Suppressor macrophage treated with lipopolysaccharide for 4 hours (primary cell): ENCODE measurements around the gene MKRN2.

Experiments used
- DNase-seq: peaks from one replicate; pipeline ENCODE4 v3.0.0-alpha.2; 2020

The MKRN2 gene

DNA sequence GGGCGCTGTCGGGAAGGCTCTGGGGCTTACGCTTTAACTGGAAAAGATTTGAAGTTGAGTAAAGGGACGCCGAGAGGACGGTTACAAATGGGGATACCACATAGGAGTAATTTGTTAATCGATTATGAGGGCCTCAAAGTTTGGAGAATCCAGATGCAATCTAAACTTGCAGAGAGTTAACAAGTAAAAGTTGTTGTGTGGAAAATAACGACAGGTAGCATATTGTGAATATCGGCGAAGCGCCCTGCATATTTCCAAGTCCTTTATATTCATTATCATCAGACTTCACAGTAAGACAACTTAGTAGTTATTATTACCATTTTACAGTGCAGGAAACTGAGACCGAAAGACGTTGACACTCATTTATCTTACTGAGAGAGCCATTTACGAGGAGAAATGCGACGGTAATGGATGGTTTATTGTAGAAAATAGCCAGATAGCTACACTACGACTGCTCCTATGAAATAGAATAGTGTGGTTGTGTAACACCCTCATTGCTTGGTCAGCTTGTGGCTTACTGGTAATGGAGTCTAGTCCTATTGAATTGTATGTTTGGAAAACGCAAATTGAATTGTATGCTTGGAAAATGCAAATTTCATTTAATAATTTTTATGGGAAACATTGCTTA, 700 bp downstream of the MKRN2 start:
- peak; percentile 35 for DNase-seq

DNA sequence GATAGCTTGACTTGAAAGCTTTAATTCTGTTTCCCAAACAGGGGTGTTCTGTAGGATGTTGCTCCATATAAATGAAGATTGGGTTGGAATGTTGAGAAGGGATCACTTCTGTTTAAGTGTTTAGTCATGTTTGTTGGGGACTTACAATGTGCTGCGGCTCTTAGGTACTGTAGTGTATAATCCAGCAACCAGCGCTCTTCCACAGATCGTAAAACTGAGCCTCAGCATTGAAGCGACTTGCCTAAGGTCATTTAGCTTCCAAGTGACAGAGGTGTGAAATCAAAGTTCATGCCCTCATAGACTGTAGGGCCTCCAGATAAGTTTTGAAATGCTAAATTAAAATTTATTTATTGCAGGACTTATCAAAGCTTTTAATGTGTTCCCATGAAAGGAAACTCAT, 1.8 kb downstream of the MKRN2 start:
- DNase-seq, result no peak

DNA sequence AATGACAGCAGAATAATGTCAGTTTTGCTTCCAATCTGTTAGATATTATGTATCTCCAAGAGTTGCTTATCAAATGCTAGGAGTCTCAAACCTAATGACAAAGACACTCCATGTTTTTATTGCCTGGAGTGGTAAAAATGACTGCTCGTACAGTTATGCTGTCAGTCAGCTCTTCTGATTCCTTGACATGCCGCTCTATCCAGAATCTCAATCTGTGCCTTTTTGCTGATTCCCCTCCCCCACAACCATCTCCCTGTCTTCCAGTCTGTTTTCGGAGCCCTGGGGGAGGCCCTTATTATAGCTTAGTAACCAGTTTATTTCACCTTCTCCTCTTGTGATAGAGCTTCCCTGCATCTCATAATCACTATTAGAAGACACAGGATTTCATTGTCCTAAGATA, 2.6 kb downstream of the MKRN2 start:
- DNase-seq, result no peak

DNA sequence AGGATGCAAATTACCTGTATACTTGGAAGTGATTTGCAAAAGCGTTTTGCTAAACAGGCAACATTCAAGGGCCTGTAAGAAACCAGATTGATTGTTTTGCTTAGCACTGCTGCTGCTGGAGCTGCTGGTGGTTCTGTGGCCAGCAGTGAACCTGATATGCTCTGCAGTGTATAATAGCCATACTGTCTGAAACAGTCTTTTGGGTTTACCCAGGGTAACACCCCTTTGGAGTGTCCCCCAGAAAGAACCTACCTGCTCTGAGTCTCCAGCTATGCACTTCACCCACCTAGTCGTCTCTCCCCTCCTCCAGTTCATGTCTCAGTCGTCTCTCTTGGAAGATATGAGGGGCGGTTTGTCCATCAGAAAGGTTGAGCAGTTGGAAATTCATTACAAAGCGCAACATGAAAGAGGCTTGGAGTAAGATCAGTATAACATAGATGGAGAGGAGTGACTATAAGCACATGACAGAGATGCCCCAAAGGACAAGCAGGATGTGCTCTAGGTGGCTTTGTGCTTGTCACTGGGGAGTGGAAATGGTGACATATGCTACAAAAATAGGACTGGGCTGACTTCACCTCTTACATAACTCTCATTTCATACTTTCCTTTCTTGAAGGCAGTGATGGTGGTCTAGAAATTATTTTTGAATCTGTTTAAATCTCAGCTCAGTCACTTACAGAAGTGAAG, 3.8 kb downstream of the MKRN2 start:
- peak; percentile 30 for DNase-seq

DNA sequence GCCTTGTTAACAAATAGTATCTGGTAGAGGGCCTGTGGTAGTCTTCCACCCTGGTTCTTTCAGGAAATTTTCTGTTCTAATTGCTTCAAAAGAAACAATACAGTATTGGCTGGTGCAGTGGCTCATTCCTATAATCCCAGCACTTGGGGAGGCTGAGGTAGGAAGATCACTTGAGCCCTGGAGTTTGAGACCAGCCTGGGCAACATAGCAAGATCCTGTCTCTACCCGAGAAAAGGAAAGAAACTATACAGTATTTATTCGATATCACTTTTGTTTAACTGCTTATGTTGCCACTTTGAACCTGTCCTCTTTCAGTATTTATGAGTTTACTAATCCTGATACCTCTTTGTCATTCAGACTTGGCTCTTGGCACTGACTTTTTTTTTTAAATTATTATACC, 4.5 kb downstream of the MKRN2 start:
- no peak for DNase-seq

DNA sequence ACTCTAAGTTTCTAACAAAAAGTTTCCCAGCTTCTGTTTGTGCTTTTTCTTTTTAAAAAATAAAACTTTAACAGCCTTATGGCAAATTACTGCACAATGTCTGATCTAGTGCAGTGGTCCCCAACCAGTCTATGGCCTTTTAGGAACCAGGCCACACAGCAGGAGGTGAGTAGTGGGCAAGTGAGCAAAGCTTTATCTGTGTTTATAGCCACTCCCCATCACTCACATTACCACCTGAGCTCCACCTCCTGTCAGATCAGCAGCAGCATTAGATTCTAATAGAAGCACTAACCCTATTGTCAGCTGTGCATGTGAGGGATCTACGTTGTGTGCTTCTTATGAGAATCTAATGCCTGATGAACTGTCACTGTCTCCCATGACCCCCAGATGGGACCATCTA, 5.6 kb downstream of the MKRN2 start:
- DNase-seq, result no peak

DNA sequence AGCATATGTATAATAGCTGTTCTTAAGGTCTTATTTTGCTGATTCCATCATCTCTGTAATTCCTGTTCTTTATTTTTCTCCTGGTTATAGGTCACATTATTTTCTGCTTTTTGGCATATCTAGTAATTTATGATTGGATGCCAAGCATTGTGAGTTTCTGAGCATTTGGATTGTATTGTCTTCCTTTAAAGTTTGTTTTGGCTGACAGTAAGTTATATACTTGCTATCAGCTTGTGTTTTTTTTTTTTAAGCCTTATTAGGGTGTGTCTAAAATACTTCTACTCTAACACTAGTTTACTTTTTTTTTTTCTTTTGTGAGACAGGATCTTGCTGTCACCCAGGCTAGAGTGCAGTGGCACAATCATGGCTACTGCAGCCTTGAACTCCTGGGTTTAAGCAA, 10.1 kb downstream of the MKRN2 start:
- no peak for DNase-seq

DNA sequence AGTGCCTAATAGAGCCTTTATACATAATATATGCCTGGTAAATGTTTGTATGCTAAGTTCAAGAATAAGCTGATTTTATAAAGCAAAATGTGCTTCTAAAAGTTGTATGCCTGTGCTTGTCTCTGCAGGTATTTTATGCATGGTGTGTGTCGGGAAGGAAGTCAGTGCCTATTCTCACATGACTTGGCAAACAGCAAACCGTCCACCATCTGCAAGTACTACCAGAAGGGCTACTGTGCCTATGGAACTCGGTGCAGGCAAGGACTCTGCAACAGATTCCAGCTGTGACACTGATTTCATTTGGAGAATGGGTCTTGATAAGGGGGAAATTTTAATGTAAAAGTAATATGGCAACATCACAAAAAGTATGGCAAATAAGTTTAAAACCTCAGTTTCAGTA, 11.9 kb downstream of the MKRN2 start:
- DNase-seq, result no peak

DNA sequence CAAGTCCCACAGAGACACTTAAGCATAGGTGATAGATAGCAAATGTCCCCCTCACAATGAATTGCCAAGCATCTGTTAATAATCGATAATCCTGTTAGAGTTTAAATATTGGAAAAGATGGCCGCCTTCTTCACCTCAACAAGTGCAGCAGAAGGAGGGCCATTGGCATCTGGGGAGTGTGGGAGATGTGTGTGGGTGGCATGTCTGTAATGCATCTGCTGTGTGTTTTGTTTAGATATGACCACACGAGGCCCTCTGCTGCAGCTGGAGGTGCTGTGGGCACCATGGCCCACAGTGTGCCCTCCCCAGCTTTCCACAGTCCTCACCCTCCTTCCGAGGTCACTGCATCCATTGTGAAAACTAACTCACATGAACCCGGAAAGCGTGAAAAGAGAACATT, 12.9 kb downstream of the MKRN2 start:
- no peak for DNase-seq

DNA sequence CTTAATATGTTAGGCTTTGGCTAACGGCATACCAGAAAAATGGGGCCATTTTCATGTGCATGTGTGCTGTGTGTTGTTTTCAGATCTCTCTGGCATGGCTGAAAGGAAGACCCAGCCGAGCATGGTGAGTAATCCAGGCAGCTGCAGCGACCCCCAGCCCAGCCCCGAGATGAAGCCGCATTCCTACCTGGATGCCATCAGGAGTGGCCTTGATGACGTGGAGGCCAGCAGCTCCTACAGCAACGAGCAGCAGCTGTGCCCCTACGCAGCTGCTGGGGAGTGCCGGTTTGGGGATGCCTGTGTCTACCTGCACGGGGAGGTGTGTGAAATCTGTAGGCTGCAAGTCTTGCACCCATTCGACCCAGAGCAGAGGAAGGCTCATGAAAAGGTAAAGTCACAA, 15.1 kb downstream of the MKRN2 start:
- no peak for DNase-seq

DNA sequence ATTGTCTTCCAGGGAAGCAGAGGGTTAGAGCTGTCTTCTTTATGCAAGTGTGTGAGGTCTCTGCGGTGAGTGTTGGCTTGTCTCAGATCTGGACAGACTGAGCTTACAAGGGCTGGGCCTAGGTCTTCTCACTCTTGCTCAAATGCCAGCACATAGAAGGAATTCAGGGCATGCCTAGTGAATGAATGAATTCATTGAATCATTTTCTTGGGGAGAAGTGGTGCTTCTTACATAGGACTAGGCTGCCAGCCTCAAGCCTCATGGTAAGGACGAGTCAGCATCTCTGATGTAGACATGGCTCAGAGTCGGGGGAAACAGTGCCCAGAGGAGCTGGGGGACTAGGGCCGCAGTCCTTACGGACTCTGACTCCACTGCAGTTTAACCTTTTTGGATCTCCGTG, 17.2 kb downstream of the MKRN2 start:
- DNase-seq, result no peak

DNA sequence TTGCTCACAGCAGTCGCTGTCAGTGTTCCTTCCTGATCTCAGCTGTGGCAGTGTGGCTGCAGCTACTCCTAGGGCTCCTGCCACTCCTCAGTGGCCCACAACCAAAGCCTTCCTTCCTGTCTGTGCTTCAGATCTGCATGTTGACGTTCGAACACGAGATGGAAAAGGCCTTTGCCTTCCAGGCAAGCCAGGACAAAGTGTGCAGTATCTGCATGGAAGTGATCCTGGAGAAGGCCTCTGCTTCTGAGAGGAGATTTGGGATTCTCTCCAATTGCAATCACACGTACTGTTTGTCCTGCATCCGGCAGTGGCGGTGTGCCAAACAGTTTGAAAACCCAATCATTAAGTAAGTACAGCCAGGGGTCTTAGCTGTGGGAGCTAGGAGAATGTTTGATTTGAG, 17.8 kb downstream of the MKRN2 start:
- no peak for DNase-seq

DNA sequence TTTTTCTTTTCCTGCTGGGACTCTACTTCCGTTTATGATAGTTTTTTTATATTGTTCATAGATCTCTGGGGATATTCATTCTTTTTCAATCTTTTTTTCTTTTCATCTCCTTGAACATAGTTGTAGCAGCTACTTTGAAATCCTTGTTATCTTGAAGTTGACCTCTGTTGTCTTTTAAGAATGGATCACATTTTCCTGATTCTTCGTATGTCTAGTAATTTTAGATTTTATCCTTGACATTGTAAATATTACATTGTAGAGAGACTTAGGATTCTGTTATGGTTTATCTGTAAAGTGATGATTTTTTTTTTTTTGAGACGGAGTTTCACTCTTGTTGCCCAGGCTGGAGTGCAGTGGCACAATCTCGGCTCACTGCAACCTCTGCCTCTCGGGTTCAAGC, 20.5 kb downstream of the MKRN2 start:
- DNase-seq, result no peak

DNA sequence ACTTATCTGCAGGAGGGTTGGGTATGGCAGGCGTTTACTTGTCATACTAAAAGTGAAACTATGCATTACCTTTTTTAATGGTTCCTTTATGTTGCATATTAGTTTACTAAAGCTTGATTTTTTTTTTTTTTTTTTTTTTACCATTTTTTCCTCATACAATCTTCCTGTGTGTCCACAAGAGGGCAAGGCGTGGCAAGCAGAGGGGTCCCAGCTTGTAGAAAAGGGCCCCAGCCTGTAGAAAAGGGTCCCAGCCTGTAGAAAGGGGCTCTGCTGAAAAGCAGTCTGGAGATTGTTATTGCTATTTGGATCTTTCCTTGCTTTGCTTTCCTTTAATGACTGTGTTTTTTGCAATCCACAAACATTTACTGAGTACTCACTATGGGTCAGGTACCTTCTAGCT, 21.9 kb downstream of the MKRN2 start:
- no peak for DNase-seq

DNA sequence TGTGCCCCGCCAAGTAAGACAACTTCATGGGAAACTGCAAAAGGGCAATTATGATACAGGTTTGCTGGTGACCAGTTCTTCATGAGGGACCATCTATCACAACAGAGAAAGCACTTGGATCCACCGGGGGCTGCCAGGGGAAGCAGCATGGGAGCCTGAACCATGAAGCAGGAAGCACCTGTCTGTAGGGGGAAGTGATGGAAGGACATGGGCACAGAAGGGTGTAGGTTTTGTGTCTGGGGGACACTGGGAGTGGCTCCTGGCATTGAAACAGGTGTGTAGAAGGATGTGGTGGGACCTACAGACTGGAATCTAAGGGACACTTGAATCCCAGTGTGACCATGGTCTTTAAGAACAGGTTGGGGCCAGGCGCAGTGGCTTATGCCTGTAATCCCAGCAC, 22.6 kb downstream of the MKRN2 start:
- DNase-seq, result no peak

DNA sequence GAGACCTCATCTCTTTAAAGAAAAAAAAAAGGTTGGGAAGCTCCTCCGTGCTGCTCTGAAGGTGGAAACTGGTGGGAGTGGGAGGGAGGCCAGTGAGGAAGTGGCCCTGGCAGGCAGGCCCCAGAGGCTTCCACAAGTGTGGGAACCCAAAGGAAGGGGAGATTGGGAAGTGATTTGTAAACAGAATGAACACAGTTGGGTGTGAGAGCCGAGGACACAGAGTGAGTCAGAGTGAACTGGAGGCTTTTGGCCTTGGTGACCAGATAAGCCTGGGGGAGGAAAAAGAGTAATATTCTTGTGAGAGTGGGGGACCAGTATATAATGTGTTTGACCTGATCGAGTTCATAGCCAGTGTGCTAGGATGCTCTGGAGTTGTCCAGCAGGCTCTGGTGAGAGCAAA, 23.0 kb downstream of the MKRN2 start:
- peak; percentile 50 for DNase-seq

DNA sequence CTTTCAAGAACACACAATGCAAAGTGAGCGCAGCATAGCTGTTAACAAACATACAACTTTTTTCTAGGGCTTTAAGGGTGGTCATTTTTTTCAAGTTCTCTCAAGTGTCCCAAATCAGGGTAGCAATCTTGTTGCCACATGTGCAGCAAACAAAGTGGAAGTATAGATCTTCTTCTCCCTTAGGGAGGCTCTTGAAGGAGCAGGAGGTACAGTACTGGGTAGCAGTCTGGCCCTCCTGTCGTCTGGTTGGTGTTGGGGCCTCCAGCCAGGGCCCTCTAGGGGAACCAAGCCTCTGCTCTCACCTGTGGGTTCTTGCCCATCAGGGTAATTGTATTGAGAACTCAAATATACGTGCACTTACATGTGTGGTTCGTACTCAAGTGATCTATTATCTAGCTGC, 25.8 kb downstream of the MKRN2 start:
- no peak for DNase-seq

DNA sequence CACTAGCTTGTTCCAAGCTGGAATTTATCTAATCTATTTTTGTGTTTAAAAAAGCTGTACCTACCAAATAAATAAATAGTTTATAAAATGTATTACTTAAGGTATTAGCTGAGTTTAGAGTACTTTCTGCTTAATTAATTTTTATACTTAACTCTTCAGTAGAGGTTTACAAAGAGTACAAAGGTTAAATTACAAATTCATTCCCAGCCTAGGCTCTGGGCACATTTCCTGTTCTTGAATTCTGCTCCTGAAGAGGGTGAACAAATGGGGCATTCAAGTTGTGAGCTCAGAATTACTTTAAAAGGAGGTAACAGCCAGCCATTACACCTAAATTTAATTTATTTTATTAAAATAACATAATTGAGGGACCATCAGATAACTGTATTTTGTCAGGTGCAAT, 26.4 kb downstream of the MKRN2 start:
- DNase-seq, result no peak

DNA sequence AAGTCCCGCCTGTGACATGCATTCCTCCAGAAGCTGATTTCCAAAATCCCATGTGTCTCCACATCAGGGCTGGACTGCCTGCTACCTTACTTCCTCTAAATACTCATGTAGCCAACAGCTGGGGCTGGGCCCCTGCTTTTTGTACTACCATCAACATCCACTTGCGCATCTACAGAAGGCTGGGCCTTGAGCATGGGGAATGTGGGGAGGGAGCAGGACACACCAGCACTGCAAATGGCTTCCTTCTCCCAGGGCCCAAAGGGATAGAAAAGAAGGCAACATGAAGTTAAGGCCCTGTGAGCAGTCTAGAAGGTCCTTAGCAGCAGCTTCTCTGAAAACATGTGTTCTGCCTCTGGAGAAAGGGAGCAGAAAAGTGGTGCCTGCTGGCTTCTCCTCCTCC, 27.2 kb downstream of the MKRN2 start:
- DNase-seq, result no peak

DNA sequence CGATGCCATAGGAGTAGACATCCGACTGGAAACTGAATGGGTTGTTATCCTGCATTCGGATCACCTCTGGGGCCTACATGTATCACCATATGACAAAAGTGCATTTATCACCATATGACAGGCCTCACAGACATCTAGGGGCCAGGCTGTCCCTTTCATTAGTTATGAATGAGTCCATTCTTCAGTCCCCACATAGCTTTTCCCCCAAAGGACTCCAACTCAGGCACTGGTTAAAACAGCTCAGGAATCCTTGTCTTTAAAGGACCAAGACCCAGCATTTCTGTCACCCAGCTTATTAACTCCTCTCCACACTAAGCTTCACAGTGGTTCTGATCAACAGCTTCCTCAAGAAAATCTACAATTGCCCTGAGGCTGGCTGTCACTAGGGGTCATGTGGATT, 28.3 kb downstream of the MKRN2 start:
- no peak for DNase-seq

DNA sequence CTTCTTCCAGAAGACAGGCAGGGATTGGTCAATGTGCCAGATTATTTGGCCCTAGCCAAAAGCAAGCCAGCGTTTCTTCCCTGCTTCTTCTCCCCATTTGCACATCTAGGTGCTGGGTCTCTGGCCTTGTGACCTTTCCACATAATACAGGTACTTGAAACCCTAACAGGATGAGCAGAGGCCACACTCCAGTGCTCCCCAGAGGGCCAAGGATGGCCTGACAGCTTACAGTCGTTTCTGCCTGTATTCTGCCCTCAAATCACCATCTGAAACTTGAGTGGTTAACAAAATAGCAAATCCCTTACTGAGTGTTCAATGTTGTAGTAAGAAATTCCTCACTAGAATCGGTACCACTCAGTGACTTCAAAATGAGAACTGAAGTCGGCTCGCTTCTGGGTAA, 29.1 kb downstream of the MKRN2 start:
- DNase-seq, result no peak

DNA sequence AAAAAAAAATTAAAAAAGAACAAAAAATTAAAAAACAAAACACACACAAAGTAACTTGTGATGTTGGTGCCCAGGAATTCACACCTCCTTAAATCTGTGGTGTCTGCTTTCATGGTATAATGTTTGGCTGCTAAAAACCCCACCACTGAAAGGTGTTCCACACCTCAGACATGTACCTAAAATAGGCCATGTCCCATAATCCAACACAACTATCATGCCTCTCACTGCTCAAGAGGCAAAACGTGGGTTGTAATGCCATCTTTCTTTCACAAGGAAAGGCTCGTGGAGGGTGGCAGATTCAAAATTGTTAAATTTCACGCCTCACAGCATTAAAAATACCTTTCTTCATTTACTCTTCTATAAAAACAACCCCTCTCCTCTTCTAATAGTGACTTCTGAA, 29.5 kb downstream of the MKRN2 start:
- DNase-seq, result no peak

DNA sequence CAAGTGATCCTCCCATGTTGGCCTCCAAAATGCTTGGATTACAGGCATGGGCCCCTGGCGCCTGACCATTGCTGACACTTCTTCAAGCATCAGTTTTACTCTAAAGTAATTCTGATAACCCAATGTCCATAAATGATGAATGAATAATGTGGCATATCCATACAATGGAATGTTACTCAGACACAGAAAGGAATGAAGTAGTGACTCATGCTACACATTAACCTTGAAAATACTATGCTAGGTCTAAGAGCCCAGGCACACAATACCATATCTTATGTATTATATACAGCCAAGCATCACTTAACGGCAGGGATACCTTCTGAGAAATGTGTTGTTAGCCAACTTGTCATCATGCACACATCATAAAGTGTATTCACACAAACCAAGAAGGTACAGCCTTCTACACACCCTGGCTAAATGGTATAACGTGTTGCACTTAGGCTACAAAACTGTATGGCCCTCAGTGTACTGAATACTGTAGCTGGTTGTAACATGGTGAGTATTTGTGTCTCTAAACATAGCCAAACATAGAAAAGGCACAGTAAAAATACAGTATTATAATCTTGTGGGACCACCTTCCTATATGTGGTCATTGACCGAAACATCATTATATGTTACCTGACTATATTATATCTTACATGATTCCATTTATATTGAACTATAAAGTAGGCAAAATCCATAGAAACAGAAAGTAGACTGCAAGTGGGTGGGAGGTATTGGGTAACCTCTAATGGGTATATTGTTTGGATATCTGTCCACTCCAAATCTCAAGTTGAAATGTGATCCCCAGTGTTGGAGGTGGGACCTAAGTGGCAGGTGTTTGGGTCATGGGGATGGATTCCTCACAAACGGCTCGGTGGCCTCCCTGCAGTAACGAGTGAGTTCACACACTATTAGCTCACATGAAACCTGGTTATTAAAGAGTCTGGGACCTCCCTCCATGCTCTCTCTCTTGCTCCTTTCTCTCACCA, 31.4 kb downstream of the MKRN2 start:
- no peak for DNase-seq

DNA sequence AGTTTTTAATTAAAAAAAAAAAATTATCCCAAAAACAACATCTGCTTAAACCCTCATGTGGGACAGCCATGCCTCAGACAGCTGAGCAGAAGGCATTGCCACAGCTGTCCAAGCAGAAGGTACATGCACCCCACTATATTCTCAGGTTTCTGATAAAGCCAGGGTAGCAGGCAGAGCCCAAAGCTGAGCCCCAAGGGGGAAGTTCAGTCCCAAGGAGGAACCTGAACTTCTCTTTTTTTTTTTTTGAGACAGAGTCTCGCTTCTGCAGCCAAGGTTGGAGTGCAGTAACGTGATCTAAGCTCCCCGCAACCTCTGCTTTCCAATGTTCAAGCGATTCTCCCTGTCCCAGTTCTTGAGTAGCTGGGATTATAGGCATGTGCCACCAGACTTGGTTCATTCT, 33.2 kb downstream of the MKRN2 start:
- DNase-seq, result peak; percentile 30
